GM12878 (cell line): ENCODE measurements around the gene MED10. TPM values are rescaled to one million over a fixed set of nuclear protein-coding genes. Genes with fewer than 3 reads are reported as not detected.

Source experiments
- ATAC-seq: fragments of 200-7000 bp; cut with Tn5 transposase; 3 replicates; pipeline ENCODE4 v1.9.1; 2020; ENCODE audit warnings: mild to moderate bottlenecking, moderate library complexity
- BruUV-seq: library from RNA; stranded (reverse); fragments of 400-500 nt; replicated peaks from 2 replicates; lab custom pipeline; 2021; lab: Mats Ljungman, UMichigan
- CTCF ChIA-PET: fragments of 300-600 bp; sonication (Branson Sonifier 250); formaldehyde crosslinking; extraction: SDS; loops from one replicate; lab custom pipeline; 2021; ENCODE audit warnings: inconsistent platforms; lab: Yijun Ruan, JAX
- POLR2A ChIA-PET: fragments of 350-600 bp; formaldehyde crosslinking; extraction: SDS; loops from one replicate; lab custom pipeline; 2021; ENCODE audit warnings: inconsistent platforms; lab: Charles Lee
- RAD21 ChIA-PET: fragments of 300-600 bp; sonication (Branson Sonifier 250); formaldehyde crosslinking; loops from one replicate; lab custom pipeline; 2023; ENCODE audit warnings: antibody characterized with exemption; ENCODE audit not compliant: unreplicated experiment; lab: Charles Lee
- SMC1A ChIA-PET: fragments of 300-600 bp; sonication (Branson Sonifier 250); formaldehyde crosslinking; loops from one replicate; lab custom pipeline; 2023; ENCODE audit not compliant: unreplicated experiment, uncharacterized antibody; lab: Charles Lee
- DNase-seq: peaks from one replicate; pipeline ENCODE4 v3.0.0-alpha.2; 2011; ENCODE audit warnings: low read depth, low spot score
- FAIRE-seq: peaks from 3 replicates; lab custom pipeline; 2011; peaks lifted over from hg19 to GRCh38; lab: Jason Lieb, UNC
- H2AFZ ChIP-seq: 2 replicates; pipeline ENCODE4 v1.6.0; 2011; ENCODE audit warnings: low read depth, low read length, control low read depth; ENCODE audit not compliant: control insufficient read depth
- H3K27ac ChIP-seq: 2 replicates; pipeline ENCODE4 v1.5.1; 2011; ENCODE audit warnings: control low read depth; ENCODE audit not compliant: control insufficient read depth, insufficient read depth
- H3K27me3 ChIP-seq, 2 experiments: replicated peaks in 1 of 2; 2 replicates each; pipeline versions ENCODE4 v1.6.0 to v1.6.1; 2011; ENCODE audit warnings: low read length in 1 of 2; ENCODE audit not compliant: control insufficient read depth in 2 of 2, insufficient read depth in 2 of 2
- H3K36me3 ChIP-seq, 2 experiments: 2 replicates each; pipeline ENCODE4 v1.5.1; 2011; ENCODE audit warnings: low read length in 1 of 2; ENCODE audit not compliant: control insufficient read depth in 2 of 2, insufficient read depth in 2 of 2
- H3K4me1 ChIP-seq: 2 replicates; pipeline ENCODE4 v1.6.1; 2011; ENCODE audit warnings: mild to moderate bottlenecking, low read length, moderate library complexity, mixed read lengths; ENCODE audit not compliant: control insufficient read depth, insufficient read depth
- H3K4me2 ChIP-seq: 2 replicates; pipeline ENCODE4 v1.6.0; 2011; ENCODE audit warnings: control low read depth; ENCODE audit not compliant: control insufficient read depth, insufficient read depth
- H3K4me3 ChIP-seq: fragments of 200-600 bp; sonication (generic); 2 replicates; pipeline ENCODE4 v1.5.1; 2016
- H3K79me2 ChIP-seq: 2 replicates; pipeline ENCODE4 v1.6.0; 2011; ENCODE audit warnings: low read length; ENCODE audit not compliant: control insufficient read depth, insufficient read depth
- H3K9ac ChIP-seq: 2 replicates; pipeline ENCODE4 v1.8.0; 2011; ENCODE audit warnings: low read length, control low read depth, mixed read lengths; ENCODE audit not compliant: control insufficient read depth, insufficient read depth
- H3K9me3 ChIP-seq: replicated peaks from 3 replicates; pipeline ENCODE4 v1.5.1; 2011; ENCODE audit warnings: mild to moderate bottlenecking, low read length; ENCODE audit not compliant: control insufficient read depth, insufficient read depth
- H4K20me1 ChIP-seq: 2 replicates; pipeline ENCODE4 v1.6.0; 2011; ENCODE audit not compliant: control insufficient read depth, insufficient read depth
- ATF7 ChIP-seq: fragments of 450-650 bp; IDR thresholded peaks from 2 replicates; pipeline ENCODE4 v1.6.1; 2016; ENCODE audit warnings: low read depth, mild to moderate bottlenecking
- CBX5 ChIP-seq: sonication (generic); IDR thresholded peaks from 2 replicates; pipeline ENCODE4 v1.6.1; 2016; ENCODE audit warnings: low read depth, moderate library complexity, mild to moderate bottlenecking, inconsistent platforms
- FOXM1 ChIP-seq: IDR thresholded peaks from 2 replicates; pipeline ENCODE4 v1.6.1; 2012; ENCODE audit warnings: low read depth, mild to moderate bottlenecking, inconsistent platforms, low read length, moderate library complexity
- IKZF2 ChIP-seq, 2 experiments: fragments of 450-650 bp; IDR thresholded peaks; 2 replicates each; pipeline ENCODE4 v1.6.1; 2017; ENCODE audit warnings: mild to moderate bottlenecking in 2 of 2, moderate library complexity in 2 of 2
- PAX5 ChIP-seq: IDR thresholded peaks from 2 replicates; pipeline ENCODE4 v1.6.1; 2011; ENCODE audit warnings: low read depth, low read length, borderline replicate concordance
- RAD51 ChIP-seq: fragments of 450-650 bp; IDR thresholded peaks from 2 replicates; pipeline ENCODE4 v1.6.1; 2016; ENCODE audit warnings: moderate library complexity, mild to moderate bottlenecking, inconsistent platforms
- SREBF2 ChIP-seq: IDR thresholded peaks from 2 replicates; pipeline ENCODE4 v1.6.1; 2012; ENCODE audit warnings: mild to moderate bottlenecking, low read length
- WGBS: methylation state at CpG from one replicate; pipeline ENCODE4 v1.1.6; 2016; ENCODE audit warnings: low lambda C conversion rate; ENCODE audit not compliant: insufficient replicate concordance, insufficient coverage; ENCODE audit errors: missing lambda C conversion rate; 5-methylcytosine and 5-hydroxymethylcytosine counted together
- in situ Hi-C: fragments of 300-500 bp; cut with MboI; formaldehyde crosslinking; loops from 9 replicates; pipeline ENCODE4 v1.14.3; 2018; ENCODE audit warnings: mixed read lengths
- intact Hi-C: fragments of 100-400 bp; cut with micrococcal nuclease; formaldehyde crosslinking; loops from one replicate; pipeline ENCODE4 v1.14.2; 2022; ENCODE audit not compliant: unreplicated experiment
- polyA plus RNA-seq, 11 experiments: library from polyadenylated mRNA; depleted of rRNA in 4 of 11; unstranded in 6 of 11; stranded (reverse) in 5 of 11; fragments of >200 nt; fragmentation: Nextera tagmentation in 4 of 11; fragmentation: Illumina TruSeq in 1 of 11; extraction: Ambion mirVana in 4 of 11; extraction: Trizol in 1 of 11; gene quantifications; 1 replicate in 1 of 11; 2 replicates in 10 of 11; pipeline versions ENCODE4 v1.2.1 to v1.2.3, GENCODE V29; 2011 to 2016; ENCODE audit warnings: inconsistent platforms in 2 of 11, missing spikeins in 2 of 11, low read depth in 1 of 11
- total RNA-seq, 4 experiments: library from RNA; depleted of rRNA in 3 of 4; stranded (reverse); fragments of >200 nt in 3 of 4; fragmentation: Illumina TruSeq in 1 of 4; extraction: Trizol in 1 of 4; gene quantifications; 2 replicates each; pipeline versions ENCODE4 v1.2.1 to v1.2.3, GENCODE V29; 2013 to 2021
- TF ChIP-seq, protein P1 (sequence below): IDR thresholded peaks from 2 replicates; pipeline ENCODE4 v1.6.1; 2012; ENCODE audit warnings: low read depth, low read length, improper control_type of control experiment

The MED10 gene
- total and polyA plus RNA-seq, 10 of the 15 experiments (the other 5 are each of a cell fraction or from before 2014, with no cell fraction given), result 21.2 to 111 (median 46.6) TPM

DNA sequence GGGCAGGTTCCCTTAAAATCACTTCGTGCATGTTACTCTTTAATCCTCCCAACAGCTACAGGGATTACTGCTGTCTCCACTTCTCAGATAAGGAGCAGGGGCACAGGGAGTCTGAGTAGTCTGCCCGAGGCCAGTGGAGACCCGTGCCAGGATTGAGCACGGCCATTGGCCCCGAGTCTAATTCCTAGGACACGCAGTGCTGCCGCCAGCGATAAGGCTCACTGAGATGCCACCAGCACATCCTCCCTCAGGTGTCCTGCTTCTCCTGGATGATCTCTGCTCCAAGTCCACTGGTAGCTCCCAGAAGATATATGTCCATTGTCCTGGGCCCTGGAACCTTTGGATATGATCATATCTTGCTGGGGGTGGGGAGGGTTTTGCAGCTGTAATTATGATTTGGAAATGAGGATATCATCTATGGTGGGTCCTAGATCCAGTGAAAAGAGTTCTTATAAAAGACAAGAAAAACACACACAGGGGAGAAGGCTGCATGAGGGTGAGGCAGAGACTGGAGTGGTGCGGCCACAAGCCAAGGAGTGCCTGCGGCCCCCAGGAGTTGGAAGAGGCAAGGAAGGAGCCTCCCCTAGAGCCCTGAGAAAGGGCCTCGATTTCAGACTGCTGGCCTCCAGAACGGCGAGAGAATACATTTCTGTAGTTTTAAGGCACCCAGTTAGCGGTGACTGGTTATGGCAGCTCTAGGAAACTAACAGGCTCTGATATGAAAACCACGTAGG, 19.4 kb upstream of the MED10 start (continued):
- TF ChIP-seq, protein P1, sequence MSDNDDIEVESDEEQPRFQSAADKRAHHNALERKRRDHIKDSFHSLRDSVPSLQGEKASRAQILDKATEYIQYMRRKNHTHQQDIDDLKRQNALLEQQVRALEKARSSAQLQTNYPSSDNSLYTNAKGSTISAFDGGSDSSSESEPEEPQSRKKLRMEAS, result no peak
- TF ChIP-seq, all 136 proteins: peak for 0

DNA sequence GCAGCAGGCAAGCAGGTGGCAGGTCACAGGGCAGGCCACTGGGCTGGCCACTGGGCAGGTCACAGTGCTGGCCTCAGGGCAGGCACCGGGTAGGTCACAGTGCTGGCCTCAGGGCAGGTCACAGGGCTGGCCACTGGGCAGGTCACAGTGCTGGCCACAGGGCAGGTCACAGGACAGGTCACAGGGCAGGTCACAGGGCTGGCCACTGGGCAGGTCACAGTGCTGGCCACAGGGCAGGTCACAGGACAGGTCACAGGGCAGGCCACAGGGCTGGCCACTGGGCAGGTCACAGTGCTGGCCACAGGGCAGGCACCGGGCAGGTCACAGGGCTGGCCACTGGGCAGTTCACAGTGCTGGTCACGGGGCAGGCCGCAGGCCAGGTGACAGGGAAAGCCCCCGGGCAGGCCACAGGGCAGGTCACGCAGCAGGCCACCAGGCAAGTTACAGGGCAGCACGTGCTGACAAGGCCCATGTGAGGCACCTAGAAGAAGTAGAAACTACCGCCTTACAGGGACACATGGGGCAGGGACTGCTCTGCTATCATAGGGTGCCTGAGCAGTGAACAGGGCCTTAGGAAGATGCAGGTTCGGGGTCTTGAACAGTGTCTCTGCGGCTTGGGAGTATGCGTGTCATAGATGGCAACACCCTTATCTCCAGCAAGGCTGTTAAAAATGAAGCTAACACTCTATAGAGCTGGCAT, 18.6 kb upstream of the MED10 start:
- Histone ChIP-seq H4K20me1 (no peaks in the 10 kb centered on the region), H3K79me2 (no peaks in the 10 kb centered on the region), H3K27ac (no peak overlapping the region), H3K36me3 (no peaks in the 10 kb centered on the region), H2AFZ (no peak overlapping the region), H3K4me2 (no peak overlapping the region), H3K9me3 (no peaks in the 10 kb centered on the region; the same call in 2 of the 3 replicates), H3K9ac (no peak overlapping the region), H3K4me1 (no peaks in the 10 kb centered on the region; the same call in 1 of the 2 replicates), H3K4me3 (no peak overlapping the region), H3K27me3 (no peaks in the 10 kb centered on the region; a peak in 2 of 4 replicates)
- in situ Hi-C loops (no loop called here), intact Hi-C loops (no loop called here)
- 58% methylated on average over 11 of the region's 11 CpGs for WGBS
- ChIA-PET CTCF (no interaction called here), RAD21 (no interaction called here), SMC1A (no interaction called here), POLR2A (no interaction called here)
- TF ChIP-seq PAX5, result no peak
- no peak for TF ChIP-seq ATF7
- TF ChIP-seq FOXM1, result no peak
- no peak for TF ChIP-seq CBX5
- no peak for TF ChIP-seq IKZF2 (IDR thresholded peaks at IDR 0.05)
- no peak for TF ChIP-seq SREBF2
- no peak for TF ChIP-seq RAD51
- no TSS peak for BruUV-seq
- ATAC-seq (no peak), FAIRE-seq (no peak), DNase-seq (no peak)
